ENCODE data around the gene IRF9.
"Not testable (repeated sequence)": the region's sequence is repeated elsewhere in the genome, so short reads cannot be mapped to it uniquely, and the experiment has no call there.

Gene IRF9

DNA sequence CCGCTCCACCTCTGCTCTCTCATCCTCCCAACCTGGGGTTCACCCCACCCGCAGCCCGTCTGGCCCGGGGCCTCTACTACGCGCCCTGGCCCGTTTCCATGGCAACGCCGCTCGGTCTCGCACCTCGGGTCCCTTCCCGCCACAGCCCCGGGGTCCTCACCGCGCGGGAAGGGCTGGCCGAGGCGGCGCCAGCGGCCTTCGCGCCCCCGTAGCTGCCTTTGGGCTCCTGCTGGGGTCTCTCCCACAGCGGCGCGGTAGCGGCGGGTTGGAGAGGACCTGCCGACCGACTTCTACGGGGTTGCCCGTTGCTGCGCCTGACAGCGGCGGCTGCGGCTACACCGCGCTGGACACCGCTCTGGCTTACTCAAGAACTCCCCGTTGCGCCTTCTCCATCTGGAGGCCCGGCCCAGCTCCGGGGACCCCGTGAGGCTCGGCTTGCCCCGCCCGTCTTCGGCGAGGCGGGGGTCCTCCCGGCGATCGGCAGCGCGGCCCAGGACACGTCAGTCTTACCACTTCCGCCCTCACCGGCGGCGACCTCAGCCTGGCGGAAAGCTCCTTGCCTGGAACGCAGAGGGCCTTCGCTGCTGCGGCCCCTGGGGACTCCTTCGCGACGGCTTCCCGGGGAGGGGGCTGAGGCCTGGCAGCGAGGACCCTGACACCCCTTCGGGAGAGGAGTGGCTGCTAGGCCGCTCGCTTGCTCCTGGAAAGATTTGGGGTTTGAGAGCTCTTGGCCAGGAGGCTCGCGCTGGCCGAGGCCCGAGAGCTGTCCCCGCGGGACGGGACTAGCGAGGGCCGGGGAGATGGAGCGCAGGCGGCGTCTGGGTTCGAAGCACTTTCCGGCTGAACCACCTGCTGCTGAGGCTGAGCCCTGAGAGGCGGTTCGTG lies 34.4 kb downstream of the IRF9 start, which contains the start of gene TM9SF1:
Gene TM9SF1, minus strand, starts transcription at position 256 of the 885 bp plus-strand sequence. CDS start 422 bp downstream, outside the sequence.
- DNase-seq = peak; percentile 81 to 84

GRCh38 chr14:24196071-24197055 lies 35.3 kb downstream of the IRF9 start:
- DNase-seq = no peak

DNA sequence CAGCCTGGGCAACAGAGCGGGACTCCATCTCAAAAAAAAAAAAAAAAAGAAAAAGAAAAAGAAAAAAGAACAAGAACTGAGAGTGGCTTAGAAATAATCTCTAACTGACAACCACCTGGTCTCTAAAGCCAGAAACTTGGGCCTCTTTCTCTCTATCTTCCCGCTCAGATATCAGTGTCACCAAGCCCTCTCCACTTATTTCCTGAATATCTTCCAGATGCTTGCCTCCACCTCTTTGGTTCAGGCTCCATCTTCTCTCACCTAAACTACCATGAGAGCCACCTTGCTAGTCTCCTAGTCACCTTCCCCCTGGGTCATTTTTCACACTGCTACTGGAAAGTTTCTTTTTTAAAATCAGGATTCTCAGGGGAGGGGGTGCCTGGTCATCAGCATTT lies 36.0 kb downstream of the IRF9 start:
- no peak for DNase-seq

DNA sequence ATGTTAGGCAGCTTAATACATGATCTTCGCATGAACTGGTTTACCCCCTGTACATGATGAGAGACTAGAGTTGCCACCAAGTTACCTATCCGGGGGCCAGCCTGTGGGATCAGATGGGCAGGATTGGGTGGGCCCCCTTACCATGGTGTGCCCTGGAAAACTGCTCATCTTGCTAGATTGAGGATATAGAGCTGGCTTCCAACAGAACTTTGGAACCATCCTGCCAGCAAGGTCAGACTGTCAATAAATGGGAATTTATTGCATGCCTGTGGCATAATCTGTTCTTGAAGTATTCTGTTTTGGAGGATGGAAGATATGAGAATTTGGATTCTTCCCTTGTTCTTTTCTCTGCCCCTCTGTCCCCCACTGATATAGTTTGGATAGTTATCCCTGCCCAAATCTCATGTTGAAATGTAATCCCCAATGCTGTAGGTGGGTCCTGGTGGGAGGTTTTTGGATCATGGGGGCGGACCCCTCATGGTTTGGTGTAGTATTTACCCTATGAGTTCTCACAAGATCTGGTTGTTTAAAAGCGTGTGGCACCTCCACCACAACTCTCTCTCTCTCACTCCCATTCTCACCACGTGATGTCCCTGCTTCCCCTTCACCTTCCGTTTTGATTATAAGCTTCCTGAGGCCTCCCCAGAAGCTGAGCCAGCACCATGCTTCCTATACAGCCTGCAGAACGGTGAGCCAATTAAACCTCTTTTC lies 37.9 kb downstream of the IRF9 start:
- no peak for DNase-seq

DNA sequence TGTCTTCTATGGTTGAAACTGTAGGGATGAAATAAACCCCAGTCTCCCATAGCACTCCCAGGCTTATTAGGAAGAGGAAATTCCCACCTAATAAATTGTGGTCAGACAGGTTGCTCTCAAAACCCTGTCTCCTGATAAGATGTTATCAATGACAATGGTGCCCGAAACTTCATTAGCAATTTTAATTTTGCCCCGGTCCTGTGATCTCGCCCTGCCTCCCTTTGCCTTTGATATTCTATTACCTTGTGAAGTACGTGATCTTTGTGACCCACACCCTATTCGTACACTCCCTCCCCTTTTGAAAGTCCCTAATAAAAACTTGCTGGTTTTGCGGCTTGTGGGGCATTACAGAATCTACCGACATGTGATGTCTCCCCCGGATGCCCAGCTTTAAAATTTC lies 41.5 kb downstream of the IRF9 start:
- DNase-seq = not testable (repeated sequence)

- not testable (repeated sequence) for DNase-seq
Measured at GRCh38 chr14:24203249-24203886, 42.3 kb downstream of the IRF9 start.

- DNase-seq = no peak
Measured at GRCh38 chr14:24204163-24205146, 43.4 kb downstream of the IRF9 start.

- DNase-seq = no peak
Measured at GRCh38 chr14:24206260-24207103, 45.4 kb downstream of the IRF9 start.

GRCh38 chr14:24207104-24207551 lies 46.1 kb downstream of the IRF9 start:
- no peak for DNase-seq

GRCh38 chr14:24207625-24208024 lies 46.6 kb downstream of the IRF9 start:
- DNase-seq = no peak

DNA sequence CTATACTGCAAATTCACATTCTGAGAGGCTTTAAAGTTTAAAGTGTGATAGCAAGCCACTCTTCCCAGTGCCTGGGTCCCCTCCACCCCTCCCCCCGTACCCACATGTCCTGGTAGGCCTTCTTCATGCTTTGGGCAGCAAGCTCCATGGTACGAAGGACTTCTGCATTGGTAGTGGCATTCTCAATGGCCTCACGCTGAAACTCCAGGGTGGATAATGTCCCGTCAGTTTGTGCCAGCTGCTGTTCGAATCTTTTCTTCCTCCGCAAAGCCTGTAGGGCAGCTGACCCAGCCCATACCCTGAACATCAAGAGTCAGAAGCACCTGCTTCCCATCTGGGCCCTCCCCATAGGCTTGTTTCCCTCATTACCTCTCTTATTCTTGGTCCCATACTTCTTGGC lies 50.2 kb downstream of the IRF9 start:
- DNase-seq = no peak

DNA sequence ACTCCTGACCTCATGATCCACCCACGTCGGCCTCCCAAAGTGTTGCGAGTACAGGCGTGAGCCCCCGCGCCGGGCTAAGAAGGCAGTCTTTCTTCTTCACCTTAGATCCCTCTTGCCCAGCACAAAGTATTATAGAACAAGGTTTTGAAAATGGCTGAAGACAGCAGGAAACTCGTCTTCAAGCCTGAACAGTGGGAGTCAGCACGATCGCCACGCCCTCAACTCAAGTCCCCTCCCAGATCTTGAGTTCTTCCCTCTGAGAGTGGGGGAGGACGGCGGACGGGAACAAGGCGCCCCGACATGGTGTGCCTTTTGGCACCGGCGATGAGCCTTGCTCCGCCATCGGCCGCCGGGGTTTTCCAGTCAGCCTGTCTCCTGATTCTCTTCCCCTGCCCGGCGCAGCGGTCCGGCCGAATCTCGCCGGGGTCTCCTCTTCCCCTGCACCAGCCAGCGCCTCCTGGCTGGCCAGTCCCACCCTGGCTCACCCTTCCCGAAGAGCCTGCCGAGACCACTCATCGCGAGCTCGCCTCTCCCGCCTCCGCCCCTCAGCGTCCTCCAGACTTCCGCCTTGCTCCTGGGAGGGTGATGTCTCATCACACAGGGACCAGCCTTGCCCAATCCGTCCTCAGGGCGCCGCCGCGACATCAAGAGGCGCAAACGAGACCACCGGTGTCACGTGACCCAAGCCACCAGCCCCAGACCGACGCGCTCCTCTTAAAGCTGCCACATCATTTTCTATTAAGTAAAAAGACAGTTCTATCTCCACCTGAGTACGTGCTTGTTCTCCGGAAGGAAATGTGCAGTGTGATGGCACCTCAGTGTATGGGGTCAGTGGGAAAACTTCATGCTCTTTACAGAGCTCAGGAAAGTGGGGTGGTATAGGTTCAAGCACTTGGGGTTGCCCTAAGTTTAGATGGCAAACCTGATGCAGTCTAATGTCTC lies 52.1 kb downstream of the IRF9 start, which contains the start of gene CHMP4A:
Gene CHMP4A, minus strand, starts transcription at position 565 of the 942 bp plus-strand sequence. Its CDS starts 49 bp downstream, at position 516.
- DNase-seq = peak; percentile 97 to 99

DNA sequence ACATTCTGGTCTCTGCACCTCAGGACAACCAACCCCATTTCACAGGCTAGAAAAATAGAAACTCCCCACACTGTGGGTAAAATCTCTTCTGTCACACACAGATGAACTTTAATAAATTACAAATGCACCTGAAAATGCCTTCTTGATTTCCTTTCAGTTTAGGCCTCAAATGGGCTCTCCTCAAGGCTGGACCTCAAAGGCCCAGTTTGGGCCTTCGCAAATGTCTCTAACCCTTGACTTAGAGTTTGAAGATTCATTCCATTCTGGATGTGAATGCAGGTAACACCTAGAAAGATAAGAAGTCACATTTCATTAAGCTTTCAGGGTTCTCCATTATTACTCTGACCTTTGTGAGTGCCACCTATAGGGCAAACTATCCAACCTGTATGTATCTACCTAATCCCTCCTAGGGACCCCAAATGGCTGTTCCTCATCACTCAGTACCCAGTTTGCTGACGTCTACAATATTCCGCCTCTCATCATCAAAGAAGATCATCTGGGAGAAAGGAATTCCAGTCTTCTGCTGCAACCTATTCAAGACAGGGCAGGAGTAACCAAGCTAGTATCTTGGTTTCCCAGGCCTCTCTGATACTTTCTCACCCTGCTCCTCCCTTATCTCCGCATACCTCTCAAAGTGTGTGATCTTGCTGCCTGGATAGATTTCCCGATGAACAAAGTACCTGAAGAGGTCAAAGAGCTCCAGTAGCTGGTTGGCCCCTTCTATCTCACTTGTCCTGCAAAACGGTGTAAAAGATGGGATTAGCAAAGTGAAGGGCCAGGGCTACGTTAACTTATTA lies 53.0 kb downstream of the IRF9 start:
- DNase-seq = no peak

DNA sequence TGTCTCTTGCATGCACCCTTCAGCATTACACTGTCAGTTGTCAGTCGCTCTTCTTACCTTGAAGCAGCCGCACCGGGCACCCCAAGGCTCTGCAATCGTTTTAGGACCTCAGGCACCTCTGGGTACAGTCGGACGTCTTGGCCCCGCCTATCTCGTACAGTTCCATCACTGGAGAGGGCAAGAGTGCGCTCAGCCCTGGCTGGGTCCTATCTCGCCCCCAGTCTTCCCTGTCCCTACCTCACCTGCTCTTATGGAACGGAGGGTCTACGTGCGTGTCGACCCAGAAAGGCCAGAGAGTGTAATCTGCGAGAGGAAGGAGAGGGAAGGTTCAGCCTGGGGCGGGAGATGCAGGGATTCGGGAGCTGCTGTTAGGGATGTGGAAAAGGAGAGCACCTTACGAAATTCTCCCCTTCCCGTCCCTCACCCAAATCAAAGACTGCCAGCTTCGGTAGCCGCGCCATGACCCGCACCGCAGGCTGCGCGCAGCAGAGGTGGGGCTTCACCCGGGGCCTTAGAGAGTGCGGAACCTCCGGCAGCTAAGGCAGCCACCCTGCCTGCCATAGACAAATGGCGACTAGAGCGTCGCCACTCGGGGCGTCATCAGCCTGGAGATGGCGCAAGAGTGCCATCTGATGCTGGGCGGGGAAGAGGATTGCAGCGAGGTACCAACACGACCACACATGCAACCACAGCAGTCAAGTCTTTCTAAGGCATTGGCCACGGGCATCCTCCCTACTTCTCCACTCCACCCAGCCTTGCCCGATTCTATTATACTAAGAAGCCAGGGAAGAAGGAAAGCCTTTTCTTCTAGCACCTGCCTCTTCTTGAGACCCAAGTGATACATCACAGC lies 54.7 kb downstream of the IRF9 start, which contains the start of gene MDP1:
Gene MDP1, minus strand, starts transcription at position 572 of the 850 bp plus-strand sequence. Its CDS starts 111 bp downstream, at position 461.
- DNase-seq = peak; percentile 77 to 78

Data from bone marrow (tissue), 2 donors.